ENCODE measurements around the gene DLGAP1. TPM values are rescaled to one million over a fixed set of nuclear protein-coding genes. Genes with fewer than 3 reads are reported as not detected.

Gene DLGAP1
- total and polyA plus RNA-seq, 4 donors, result 0.54 to 11.8 (median 3.1) TPM

GRCh38 chr18:3902676-3903075, 552.4 kb downstream of the DLGAP1 start:
- TF ChIP-seq CTCF (IDR thresholded peaks at IDR 0.05; ENCODE audit: control extremely low read depth, extremely low read depth), result no peak
- no peaks in the 10 kb centered on the region for H3K9me3 ChIP-seq (ENCODE audit: control insufficient read depth in 4 of 4, insufficient read depth in 3 of 4, low read length in 3 of 4)
- peaks cover 0 to 1% (median 0%) of the 10 kb centered on the region in 5 donors for H3K4me1 ChIP-seq (ENCODE audit: control insufficient read depth in 5 of 5, insufficient read depth in 5 of 5, low read length in 5 of 5)
- H3K9ac ChIP-seq (ENCODE audit: insufficient read depth in 1 of 2, low read length in 2 of 2), result no peak overlapping the region
- no peaks in the 10 kb centered on the region for H3K36me3 ChIP-seq (ENCODE audit: control insufficient read depth in 4 of 4, insufficient read depth in 4 of 4, low read length in 4 of 4)
- 88 to 95% methylated on average over 2 of the region's 2 CpGs for WGBS, 2 donors
- H3K27me3 ChIP-seq (ENCODE audit: control insufficient read depth in 3 of 3, insufficient read depth in 3 of 3, low read length in 2 of 3), result no peaks in the 10 kb centered on the region
- H3K4me3 ChIP-seq, result no peak overlapping the region
- ATAC-seq (ENCODE audit: insufficient read depth, low FRiP score) (no peak), DNase-seq (no peak)
- no peak overlapping the region for H3K27ac ChIP-seq (ENCODE audit: low read depth in 1 of 2, low read length in 1 of 2)

GRCh38 chr18:3901811-3902210, 553.3 kb downstream of the DLGAP1 start:
- Histone ChIP-seq H3K27me3 (ENCODE audit: control insufficient read depth in 3 of 3, insufficient read depth in 3 of 3, low read length in 2 of 3) (no peaks in the 10 kb centered on the region), H3K4me3 (no peak overlapping the region), H3K9ac (ENCODE audit: insufficient read depth in 1 of 2, low read length in 2 of 2) (no peak overlapping the region), H3K9me3 (ENCODE audit: control insufficient read depth in 4 of 4, insufficient read depth in 3 of 4, low read length in 3 of 4) (no peaks in the 10 kb centered on the region), H3K4me1 (ENCODE audit: control insufficient read depth in 5 of 5, insufficient read depth in 5 of 5, low read length in 5 of 5) (peaks cover 0 to 1% (median 0%) of the 10 kb centered on the region in 5 donors), H3K27ac (ENCODE audit: low read depth in 1 of 2, low read length in 1 of 2) (no peak overlapping the region), H3K36me3 (ENCODE audit: control insufficient read depth in 4 of 4, insufficient read depth in 4 of 4, low read length in 4 of 4) (no peaks in the 10 kb centered on the region)
- WGBS, 2 donors, result 82 to 93% methylated on average over 2 of the region's 2 CpGs
- ATAC-seq (ENCODE audit: insufficient read depth, low FRiP score) (no peak), DNase-seq (no peak)
- TF ChIP-seq CTCF (IDR thresholded peaks at IDR 0.05; ENCODE audit: control extremely low read depth, extremely low read depth), result no peak

- TF ChIP-seq CTCF (IDR thresholded peaks at IDR 0.05; ENCODE audit: control extremely low read depth, extremely low read depth), result no peak
- H3K9ac ChIP-seq (ENCODE audit: insufficient read depth in 1 of 2, low read length in 2 of 2), result no peak overlapping the region
- 88 to 89% methylated on average over 8 of the region's 8 CpGs for WGBS, 2 donors
- H3K4me3 ChIP-seq, result no peak overlapping the region
- H3K9me3 ChIP-seq (ENCODE audit: control insufficient read depth in 4 of 4, insufficient read depth in 3 of 4, low read length in 3 of 4), result no peaks in the 10 kb centered on the region
- no peaks in the 10 kb centered on the region for H3K27me3 ChIP-seq (ENCODE audit: control insufficient read depth in 3 of 3, insufficient read depth in 3 of 3, low read length in 2 of 3)
- ATAC-seq (ENCODE audit: insufficient read depth, low FRiP score) (no peak), DNase-seq (no peak)
- no peaks in the 10 kb centered on the region for H3K36me3 ChIP-seq (ENCODE audit: control insufficient read depth in 4 of 4, insufficient read depth in 4 of 4, low read length in 4 of 4)
- H3K4me1 ChIP-seq (ENCODE audit: control insufficient read depth in 5 of 5, insufficient read depth in 5 of 5, low read length in 5 of 5), result peaks cover 0 to 1% (median 0%) of the 10 kb centered on the region in 5 donors
- no peak overlapping the region for H3K27ac ChIP-seq (ENCODE audit: low read depth in 1 of 2, low read length in 1 of 2)
These were observed 554.1 kb downstream of the DLGAP1 start for GRCh38 chr18:3901042-3901441.

GRCh38 chr18:3900327-3900726, 554.8 kb downstream of the DLGAP1 start:
- ATAC-seq (ENCODE audit: insufficient read depth, low FRiP score) (no peak), DNase-seq (no peak)
- no peak overlapping the region for H3K9ac ChIP-seq (ENCODE audit: insufficient read depth in 1 of 2, low read length in 2 of 2)
- no peak for TF ChIP-seq CTCF (IDR thresholded peaks at IDR 0.05; ENCODE audit: control extremely low read depth, extremely low read depth)
- H3K36me3 ChIP-seq (ENCODE audit: control insufficient read depth in 4 of 4, insufficient read depth in 4 of 4, low read length in 4 of 4), result no peaks in the 10 kb centered on the region
- no peaks in the 10 kb centered on the region for H3K27me3 ChIP-seq (ENCODE audit: control insufficient read depth in 3 of 3, insufficient read depth in 3 of 3, low read length in 2 of 3)
- peaks cover 0 to 1% (median 0%) of the 10 kb centered on the region in 5 donors for H3K4me1 ChIP-seq (ENCODE audit: control insufficient read depth in 5 of 5, insufficient read depth in 5 of 5, low read length in 5 of 5)
- H3K9me3 ChIP-seq (ENCODE audit: control insufficient read depth in 4 of 4, insufficient read depth in 3 of 4, low read length in 3 of 4), result no peaks in the 10 kb centered on the region
- no peak overlapping the region for H3K27ac ChIP-seq (ENCODE audit: low read depth in 1 of 2, low read length in 1 of 2)
- 69 to 83% methylated on average over 2 of the region's 2 CpGs for WGBS, 2 donors
- no peak overlapping the region for H3K4me3 ChIP-seq

All from lung (tissue), 12 donors.